Epithelial cell of proximal tubule (primary cell): ENCODE measurements around the gene GYS1. TPM values are rescaled to one million over a fixed set of nuclear protein-coding genes. Genes with fewer than 3 reads are reported as not detected.

Experiments
- DNase-seq: peaks from one replicate; pipeline ENCODE4 v3.0.0-alpha.2; 2011; ENCODE audit warnings: low read depth
- H3K4me3 ChIP-seq: 2 replicates; pipeline ENCODE4 v1.5.1; 2011; ENCODE audit warnings: low read depth, mild to moderate bottlenecking, low read length
- CTCF ChIP-seq: conservative IDR thresholded peaks from 2 replicates; pipeline ENCODE4 v1.5.1; 2012; ENCODE audit warnings: low read depth, mild to moderate bottlenecking, low read length
- total RNA-seq: library from RNA; depleted of rRNA; stranded (reverse); fragments of >200 nt; gene quantifications from 2 replicates; pipeline ENCODE4 v1.2.3, GENCODE V29; 2015

Gene GYS1
- total RNA-seq, 1 donor from 2014 or later, result 42.4 TPM

GRCh38 chr19:48970923-48971395 is 22.1 kb downstream of the GYS1 start:
- DNase-seq, result no peak
- peak; percentile 92 for TF ChIP-seq CTCF
- H3K4me3 ChIP-seq, result no peak overlapping the region

- no peak overlapping the region for H3K4me3 ChIP-seq
- DNase-seq, result no peak
- no peak for TF ChIP-seq CTCF
Observed at GRCh38 chr19:48970139-48970766, 22.9 kb downstream of the GYS1 start.

- DNase-seq, result no peak
- TF ChIP-seq CTCF, result no peak
- H3K4me3 ChIP-seq, result no peak overlapping the region
Observed at GRCh38 chr19:48969276-48970138, 23.6 kb downstream of the GYS1 start.

- H3K4me3 ChIP-seq, result no peak overlapping the region
- no peak for DNase-seq
- no peak for TF ChIP-seq CTCF
Observed at GRCh38 chr19:48968813-48969218, 24.3 kb downstream of the GYS1 start.

GRCh38 chr19:48968179-48968661 is 24.9 kb downstream of the GYS1 start:
- no peak for DNase-seq
- no peak overlapping the region for H3K4me3 ChIP-seq
- no peak for TF ChIP-seq CTCF

- H3K4me3 ChIP-seq, result peak overlapping the region; percentile 96
- no peak for DNase-seq
- no peak for TF ChIP-seq CTCF
Observed at GRCh38 chr19:48967346-48968178, 25.5 kb downstream of the GYS1 start.
